GM23248 (cell line): Measurements from ENCODE around the gene CARMIL1. TPM values are rescaled to one million over a fixed set of nuclear protein-coding genes. Genes with fewer than 3 reads are reported as not detected.

Experiments used
- DNase-seq: peaks from one replicate; pipeline ENCODE4 v3.0.0-alpha.2; 2015
- H2AFZ ChIP-seq: fragments of 200-600 bp; sonication (generic); 2 replicates; pipeline ENCODE4 v1.6.1; 2016; ENCODE audit warnings: antibody characterized with exemption
- H3F3A ChIP-seq: fragments of 200-600 bp; sonication (generic); 2 replicates; pipeline ENCODE4 v1.6.1; 2016; ENCODE audit warnings: mild to moderate bottlenecking, antibody characterized with exemption, mixed run types; ENCODE audit not compliant: insufficient read depth
- H3K27ac ChIP-seq: fragments of 200-600 bp; sonication (generic); 2 replicates; pipeline ENCODE4 v1.5.1; 2016; ENCODE audit warnings: mild to moderate bottlenecking
- H3K27me3 ChIP-seq: fragments of 200-600 bp; sonication (generic); replicated peaks from 2 replicates; pipeline ENCODE4 v1.6.1; 2016; ENCODE audit warnings: mild to moderate bottlenecking; ENCODE audit not compliant: insufficient read depth
- H3K36me3 ChIP-seq: fragments of 200-600 bp; sonication (generic); 2 replicates; pipeline ENCODE4 v1.6.1; 2016; ENCODE audit warnings: low read depth, mild to moderate bottlenecking
- H3K4me1 ChIP-seq: fragments of 200-600 bp; sonication (generic); 2 replicates; pipeline ENCODE4 v1.6.1; 2016; ENCODE audit warnings: mild to moderate bottlenecking; ENCODE audit not compliant: insufficient read depth
- H3K4me2 ChIP-seq: fragments of 200-600 bp; sonication (generic); one replicate; pipeline ENCODE4 v1.6.1; 2016; ENCODE audit warnings: mild to moderate bottlenecking; ENCODE audit not compliant: unreplicated experiment
- H3K4me3 ChIP-seq: fragments of 200-600 bp; sonication (generic); 2 replicates; pipeline ENCODE4 v1.5.1; 2016; ENCODE audit warnings: mild to moderate bottlenecking
- H3K79me2 ChIP-seq: fragments of 200-600 bp; sonication (generic); 2 replicates; pipeline ENCODE4 v1.6.1; 2016; ENCODE audit warnings: mild to moderate bottlenecking; ENCODE audit not compliant: insufficient read depth
- H3K9ac ChIP-seq: fragments of 200-600 bp; sonication (generic); 2 replicates; pipeline ENCODE4 v1.6.1; 2016; ENCODE audit warnings: mild to moderate bottlenecking
- H3K9me2 ChIP-seq: fragments of 200-600 bp; sonication (generic); 2 replicates; pipeline ENCODE4 v1.6.1; 2016; ENCODE audit warnings: mixed run types, mild to moderate bottlenecking, moderate library complexity; ENCODE audit not compliant: insufficient read depth
- H3K9me3 ChIP-seq: fragments of 200-600 bp; sonication (generic); one replicate; pipeline ENCODE4 v1.6.1; 2017; ENCODE audit warnings: low read depth
- H4K20me1 ChIP-seq: fragments of 200-600 bp; sonication (generic); 2 replicates; pipeline ENCODE4 v1.6.0; 2016; ENCODE audit not compliant: insufficient read depth
- EZH2 ChIP-seq: fragments of 200-600 bp; sonication (generic); IDR thresholded peaks from 2 replicates; pipeline ENCODE4 v1.6.1; 2018; ENCODE audit warnings: antibody characterized with exemption, mild to moderate bottlenecking; ENCODE audit not compliant: insufficient read depth, poor library complexity, severe bottlenecking
- EZH2phosphoT487 ChIP-seq: fragments of 200-600 bp; sonication (generic); IDR thresholded peaks from 2 replicates; pipeline ENCODE4 v1.6.1; 2018; ENCODE audit warnings: antibody characterized with exemption, moderate library complexity, mild to moderate bottlenecking, low read depth; ENCODE audit not compliant: insufficient read depth
- WGBS, 2 experiments: methylation state at CpG; one replicate each; pipeline ENCODE4 v1.1.6; 2015 to 2017; ENCODE audit warnings: low lambda C conversion rate in 2 of 2, low coverage in 1 of 2; ENCODE audit errors: missing lambda C conversion rate in 2 of 2; 5-methylcytosine and 5-hydroxymethylcytosine counted together
- in situ Hi-C: fragments of 300-500 bp; cut with MboI; formaldehyde crosslinking; loops from 2 replicates; pipeline ENCODE4 v1.15.0; 2020
- polyA plus RNA-seq: library from polyadenylated mRNA; unstranded; fragments of >200 nt; fragmentation: Nextera tagmentation; extraction: Ambion mirVana; gene quantifications from 2 replicates; pipeline ENCODE4 v1.2.1, GENCODE V29; 2016
- total RNA-seq: library from RNA; depleted of rRNA; stranded (reverse); fragments of >200 nt; shearing (Covaris generic); gene quantifications from 2 replicates; pipeline ENCODE4 v1.2.3, GENCODE V29; 2014

Gene CARMIL1
- total and polyA plus RNA-seq, 2 experiments from 2014 or later, result 10.9 to 11.0 TPM

DNA sequence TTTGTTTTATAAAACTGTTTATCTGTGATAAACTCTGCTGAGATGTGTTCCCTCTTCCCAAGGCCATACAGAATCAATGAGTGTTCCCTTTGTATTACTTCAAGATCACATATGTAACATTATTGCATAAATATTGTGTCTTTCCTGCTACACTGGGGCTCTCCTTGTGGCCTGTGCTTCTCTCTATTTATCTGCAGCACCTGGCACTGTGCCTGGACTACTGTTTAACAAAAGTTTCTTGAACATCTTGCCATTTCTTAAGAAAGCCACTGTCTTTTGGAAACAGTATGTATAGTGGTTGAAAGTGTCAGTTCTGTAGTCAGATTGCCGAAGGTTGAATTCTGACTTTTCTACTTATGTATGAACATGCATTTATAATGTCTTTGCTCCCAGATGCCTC is 203.8 kb downstream of the CARMIL1 start:
- H3K27me3 ChIP-seq, result no peaks in the 10 kb centered on the region
- TF ChIP-seq EZH2 (no peak), EZH2phosphoT487 (no peak)
- 97 to 100% methylated on average over 1 of the region's 1 CpG for WGBS, 2 experiments
- no peak for DNase-seq
- H3K4me1 ChIP-seq, result no peaks in the 10 kb centered on the region
- no peak overlapping the region for H3K27ac ChIP-seq
- H3K4me2 ChIP-seq, result no peak overlapping the region
- no peaks in the 10 kb centered on the region for H3F3A ChIP-seq
- no peak overlapping the region for H3K4me3 ChIP-seq
- in situ Hi-C loops, result loop anchor here (10.0 kb wide), 1 partner anchor 208 kb away; the partner anchor contains the start of gene CARMIL1
- no peak overlapping the region for H3K9ac ChIP-seq
- no peak overlapping the region for H2AFZ ChIP-seq
- no peaks in the 10 kb centered on the region for H3K9me3 ChIP-seq
- no peaks in the 10 kb centered on the region for H3K9me2 ChIP-seq
- no peaks in the 10 kb centered on the region for H3K79me2 ChIP-seq
- no peaks in the 10 kb centered on the region for H4K20me1 ChIP-seq
- H3K36me3 ChIP-seq, result no peaks in the 10 kb centered on the region

DNA sequence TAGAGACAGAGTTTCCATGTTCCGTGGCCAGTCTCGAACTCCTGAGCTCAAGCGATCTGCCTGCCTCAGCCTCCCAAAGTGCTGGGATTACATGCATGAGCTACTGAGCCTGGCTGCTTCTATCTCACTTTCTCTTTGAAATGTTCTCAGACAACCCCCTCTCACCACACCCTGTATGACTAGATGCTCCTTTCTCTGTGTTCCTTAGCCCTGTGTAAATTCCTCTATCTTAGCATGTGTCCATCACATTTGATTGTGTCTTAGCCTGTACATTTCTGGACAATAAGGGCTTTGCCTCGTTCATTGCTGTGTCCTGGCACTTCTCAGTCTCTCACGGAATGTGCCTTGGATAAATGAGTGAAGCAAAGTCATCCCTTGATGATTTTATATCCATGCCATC is 204.8 kb downstream of the CARMIL1 start:
- Histone ChIP-seq H3K9me3 (no peaks in the 10 kb centered on the region), H3K27me3 (no peaks in the 10 kb centered on the region), H3F3A (no peaks in the 10 kb centered on the region), H3K79me2 (no peaks in the 10 kb centered on the region), H2AFZ (no peak overlapping the region), H3K9ac (no peak overlapping the region), H3K36me3 (no peaks in the 10 kb centered on the region), H3K4me2 (no peak overlapping the region), H4K20me1 (no peaks in the 10 kb centered on the region), H3K9me2 (no peaks in the 10 kb centered on the region), H3K27ac (no peak overlapping the region), H3K4me3 (no peak overlapping the region), H3K4me1 (no peaks in the 10 kb centered on the region)
- TF ChIP-seq EZH2, result no peak
- TF ChIP-seq EZH2phosphoT487, result no peak
- DNase-seq, result no peak
- in situ Hi-C loops, result loop anchor here (10.0 kb wide), 1 partner anchor 209 kb away; the partner anchor contains the start of gene CARMIL1
- 77 to 79% methylated on average over 5 of the region's 5 CpGs for WGBS, 2 experiments

DNA sequence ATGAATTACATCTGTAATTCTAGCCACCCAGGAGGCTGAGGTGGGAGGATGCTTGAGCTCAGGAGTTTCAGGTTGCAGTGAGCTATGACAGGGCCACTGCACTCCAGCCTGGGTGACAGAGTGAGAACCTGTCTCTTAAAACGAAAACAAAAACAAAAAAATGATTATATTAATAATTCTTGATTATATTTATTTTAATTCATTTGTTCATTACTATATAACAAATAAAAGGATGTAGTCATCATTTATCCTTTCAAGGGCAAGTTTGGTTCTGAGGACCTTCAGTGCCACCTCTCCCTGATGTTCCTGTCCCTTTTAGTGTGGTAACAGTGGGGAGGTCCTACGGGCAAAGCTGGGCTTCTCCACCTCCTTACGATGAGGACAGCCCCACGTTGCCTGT is 205.7 kb downstream of the CARMIL1 start:
- Histone ChIP-seq H3K9me3 (no peaks in the 10 kb centered on the region), H3K4me2 (no peak overlapping the region), H3K27ac (no peak overlapping the region), H3K4me1 (no peaks in the 10 kb centered on the region), H2AFZ (no peak overlapping the region), H3K9me2 (no peaks in the 10 kb centered on the region), H4K20me1 (no peaks in the 10 kb centered on the region), H3K36me3 (no peaks in the 10 kb centered on the region), H3K9ac (no peak overlapping the region), H3K79me2 (no peaks in the 10 kb centered on the region), H3F3A (peaks cover 3% of the 10 kb centered on the region; the same call in 1 of the 2 replicates), H3K27me3 (no peaks in the 10 kb centered on the region), H3K4me3 (no peak overlapping the region)
- 78 to 84% methylated on average over 4 of the region's 4 CpGs for WGBS, 2 experiments
- TF ChIP-seq EZH2phosphoT487, result no peak
- no peak for TF ChIP-seq EZH2
- in situ Hi-C loops, result loop anchor here (10.0 kb wide), 1 partner anchor 210 kb away; the partner anchor contains the start of gene CARMIL1
- DNase-seq, result no peak

DNA sequence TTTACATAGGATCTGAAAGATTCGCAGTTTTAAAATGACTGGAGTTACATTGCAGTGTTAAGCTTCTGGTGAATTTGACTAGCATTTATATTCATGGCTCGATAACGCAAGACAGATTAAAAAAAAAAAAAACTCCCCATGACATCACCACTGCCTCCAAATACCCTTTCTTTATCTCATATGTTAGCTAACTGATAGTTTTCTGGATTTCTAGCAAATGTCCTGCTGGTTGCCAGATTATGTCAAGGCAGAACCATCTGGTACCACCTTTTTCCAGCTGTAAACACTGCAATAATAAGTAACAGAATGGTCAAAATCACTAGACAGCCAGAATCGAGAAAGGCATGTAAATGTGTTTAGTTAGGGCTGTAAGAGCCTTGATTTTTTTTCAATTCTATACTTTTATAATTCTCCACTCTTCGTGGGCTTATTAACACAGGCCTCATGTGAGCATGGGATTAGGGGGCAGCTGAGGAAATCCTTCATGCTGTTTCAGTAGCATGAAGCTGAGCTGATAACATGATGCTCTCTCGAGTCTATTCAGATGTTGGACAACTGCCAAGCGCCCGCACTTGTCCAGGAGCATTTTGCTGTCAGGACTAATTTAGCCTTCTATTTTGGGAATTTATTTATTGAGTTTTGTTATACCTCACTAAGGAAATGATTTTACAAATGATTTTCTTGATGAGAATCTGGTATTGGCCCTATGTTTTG is 206.8 kb downstream of the CARMIL1 start:
- H3K9ac ChIP-seq, result no peak overlapping the region
- WGBS, 2 experiments, result 25 to 26% methylated on average over 8 of the region's 8 CpGs
- H3K79me2 ChIP-seq, result no peaks in the 10 kb centered on the region
- no peaks in the 10 kb centered on the region for H3K27me3 ChIP-seq
- H3F3A ChIP-seq, result peaks cover 3% of the 10 kb centered on the region; the same call in 1 of the 2 replicates
- no peaks in the 10 kb centered on the region for H3K9me2 ChIP-seq
- no peaks in the 10 kb centered on the region for H4K20me1 ChIP-seq
- H3K9me3 ChIP-seq, result no peaks in the 10 kb centered on the region
- H2AFZ ChIP-seq, result no peak overlapping the region
- H3K4me2 ChIP-seq, result no peak overlapping the region
- in situ Hi-C loops, result loop anchor here (10.0 kb wide), 1 partner anchor 211 kb away; the partner anchor contains the start of gene CARMIL1
- peak; percentile 12 for DNase-seq
- no peak for TF ChIP-seq EZH2phosphoT487
- no peak for TF ChIP-seq EZH2
- H3K27ac ChIP-seq, result no peak overlapping the region
- no peak overlapping the region for H3K4me3 ChIP-seq
- H3K36me3 ChIP-seq, result no peaks in the 10 kb centered on the region
- no peaks in the 10 kb centered on the region for H3K4me1 ChIP-seq
